GM18867 (cell line): ENCODE measurements around the gene ZNF708.
A peak's percentile ranks its signal among the peaks of the same experiment; 100 is the strongest.
"Not testable (repeated sequence)": the region's sequence is repeated elsewhere in the genome, so short reads cannot be mapped to it uniquely, and the experiment has no call there.

ENCODE experiments used
- ATAC-seq: cut with Tn5 transposase; IDR thresholded peaks from one replicate; pipeline ENCODE4 v1.9.1; 2021; ENCODE audit warnings: mild to moderate bottlenecking, moderate library complexity; ENCODE audit not compliant: unreplicated experiment

ZNF708 gene

GRCh38 chr19:21328885-21329605 lies at the start of gene ZNF708:
ZNF708 (minus strand) TSS chr19:21329410; CDS start chr19:21329212, 198 bp downstream.
- ATAC-seq, result peak; percentile 99

- ATAC-seq, result no peak
Observed at GRCh38 chr19:21362291-21362690, 33.1 kb upstream of the ZNF708 start.

DNA sequence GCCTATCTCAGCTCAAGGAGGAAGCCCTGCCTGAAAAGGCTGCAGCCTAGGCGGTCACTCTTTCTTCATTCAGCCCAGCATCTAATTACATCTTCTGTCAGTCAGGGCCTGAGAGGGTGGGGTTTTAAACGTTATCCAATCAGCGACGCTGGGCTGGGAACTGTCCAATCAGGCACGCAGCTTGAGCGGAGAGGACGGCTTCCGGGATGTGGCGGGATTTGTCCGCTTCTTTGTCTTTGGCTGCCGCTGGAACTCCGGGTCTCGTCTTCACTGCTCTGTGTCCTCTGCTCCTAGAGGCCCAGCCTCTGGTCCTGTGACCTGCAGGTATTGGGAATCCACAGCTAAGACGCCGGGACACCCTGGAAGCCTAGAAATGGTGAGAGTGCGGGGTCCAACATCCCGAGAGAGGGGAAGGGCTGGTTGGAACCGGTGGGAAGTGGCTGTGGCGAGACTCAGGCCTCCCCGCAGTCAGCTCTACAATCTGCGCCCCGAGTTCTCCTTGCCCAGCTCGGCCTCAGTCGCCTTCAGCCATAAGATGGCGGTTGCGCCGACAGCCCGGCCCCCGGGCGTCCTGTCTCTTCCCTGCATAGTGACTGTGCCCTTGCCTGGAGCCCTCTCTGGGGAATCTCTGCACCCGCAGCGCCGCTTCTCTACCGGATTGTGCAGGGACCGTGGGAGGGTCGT lies 29.7 kb upstream of the ZNF708 start, which contains the start of gene ZNF738:
ZNF738 (plus strand) TSS at position 233 of the 684 bp plus-strand sequence; CDS start at position 374, 141 bp downstream.
- peak; percentile 96 for ATAC-seq

DNA sequence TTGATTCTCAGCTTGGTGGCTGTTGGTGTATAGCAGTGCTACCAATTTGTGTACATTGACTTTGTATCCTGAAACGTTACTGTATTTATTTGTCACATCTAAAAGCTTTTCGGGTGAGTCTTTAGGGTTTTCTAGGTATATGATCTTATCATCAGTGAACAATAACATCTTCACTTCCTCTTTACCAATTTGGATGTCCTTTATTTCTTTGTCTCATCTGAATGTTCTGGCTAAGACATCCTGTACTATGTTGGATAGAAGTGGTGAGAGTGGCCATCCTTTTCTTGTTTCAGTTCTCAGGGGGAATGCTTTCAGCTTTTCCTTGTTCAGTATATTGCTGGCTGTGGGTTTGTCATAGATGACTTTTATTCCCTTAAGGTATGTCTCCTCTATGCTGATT lies 23.6 kb upstream of the ZNF708 start:
- ATAC-seq, result no peak

- ATAC-seq, result not testable (repeated sequence)
Observed at GRCh38 chr19:21344841-21345240, 15.6 kb upstream of the ZNF708 start.

- ATAC-seq, result no peak
Observed at GRCh38 chr19:21335721-21336120, 6.5 kb upstream of the ZNF708 start.

- ATAC-seq, result no peak
Observed at GRCh38 chr19:21328406-21328805, 804 bp downstream of the ZNF708 start.

DNA sequence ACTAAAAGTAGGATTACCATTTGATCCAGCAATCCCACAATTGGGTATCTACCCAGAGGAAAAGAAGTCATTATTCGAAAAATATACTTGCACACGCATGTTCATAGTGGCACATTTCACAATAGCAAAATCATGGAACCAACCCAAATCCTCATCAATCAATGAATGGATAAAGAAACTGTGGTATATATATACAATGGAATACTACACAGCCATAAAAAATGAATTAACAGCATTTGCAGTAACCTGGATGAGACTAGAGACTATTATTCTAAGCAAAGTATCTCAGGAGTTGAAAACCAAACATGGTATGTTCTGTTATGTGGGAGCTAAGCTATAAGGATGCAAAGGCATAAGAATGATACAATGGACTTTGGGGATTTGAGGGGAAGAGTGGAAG lies 3.0 kb downstream of the ZNF708 start:
- ATAC-seq, result no peak

DNA sequence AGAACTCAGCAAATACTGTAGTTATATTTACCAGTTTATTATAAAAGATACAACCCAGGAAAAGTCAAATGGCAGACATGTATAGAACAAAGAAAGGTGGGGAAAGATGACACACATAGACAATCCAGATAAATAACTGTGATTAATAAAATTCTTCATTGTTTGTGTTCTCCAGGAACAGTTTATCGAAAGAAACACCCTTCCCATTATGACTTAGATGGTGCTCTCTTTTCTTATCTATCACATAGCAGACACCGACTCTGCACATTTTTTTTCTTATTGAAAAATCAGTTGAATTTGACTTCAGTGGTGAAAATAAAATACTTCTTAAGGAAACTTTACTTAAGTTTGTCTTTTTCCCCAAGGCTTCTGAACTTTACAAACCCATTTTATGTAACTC lies 6.2 kb downstream of the ZNF708 start:
- no peak for ATAC-seq

DNA sequence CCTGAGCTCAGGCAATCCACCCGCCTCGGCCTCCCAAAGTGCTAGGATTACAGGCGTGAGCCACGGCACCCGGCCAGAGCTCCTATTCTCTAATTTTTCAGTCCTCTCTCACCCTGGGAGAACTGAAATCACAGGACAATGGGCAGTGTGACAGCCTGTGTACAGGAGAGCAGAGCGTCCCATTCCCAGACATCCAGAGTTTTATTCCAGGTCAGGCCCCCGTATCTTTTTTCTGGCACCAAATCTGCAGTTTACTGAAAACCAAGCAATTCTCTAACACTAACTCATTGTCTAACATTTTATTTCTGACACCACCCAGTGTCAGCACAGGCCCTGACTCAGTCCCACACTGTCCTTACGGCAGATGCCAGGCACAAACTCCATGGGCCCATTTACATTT lies 6.7 kb downstream of the ZNF708 start:
- ATAC-seq, result no peak

DNA sequence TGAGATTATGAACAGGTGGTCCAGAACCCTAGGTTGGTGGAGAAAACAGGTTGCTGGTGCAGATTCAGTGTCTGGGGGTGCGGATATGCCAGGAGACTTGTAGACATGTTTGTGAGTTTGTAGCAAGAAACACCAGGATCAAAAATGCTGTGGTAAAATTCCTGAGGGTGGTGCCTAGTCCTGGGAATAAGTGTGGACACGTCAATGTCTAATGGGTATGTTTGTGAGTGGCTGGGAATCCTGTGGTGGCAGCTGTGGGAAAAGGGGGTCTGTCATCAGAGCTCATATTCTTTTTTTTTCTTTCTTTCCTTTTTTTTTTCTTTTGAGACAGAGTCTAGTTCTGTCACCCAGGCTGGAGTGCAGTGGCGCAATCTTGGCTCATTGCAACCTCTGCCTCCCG lies 7.2 kb downstream of the ZNF708 start:
- ATAC-seq, result no peak

GRCh38 chr19:21321134-21321533 lies 8.1 kb downstream of the ZNF708 start:
- ATAC-seq, result no peak

GRCh38 chr19:21317821-21318220 lies 11.4 kb downstream of the ZNF708 start:
- no peak for ATAC-seq

DNA sequence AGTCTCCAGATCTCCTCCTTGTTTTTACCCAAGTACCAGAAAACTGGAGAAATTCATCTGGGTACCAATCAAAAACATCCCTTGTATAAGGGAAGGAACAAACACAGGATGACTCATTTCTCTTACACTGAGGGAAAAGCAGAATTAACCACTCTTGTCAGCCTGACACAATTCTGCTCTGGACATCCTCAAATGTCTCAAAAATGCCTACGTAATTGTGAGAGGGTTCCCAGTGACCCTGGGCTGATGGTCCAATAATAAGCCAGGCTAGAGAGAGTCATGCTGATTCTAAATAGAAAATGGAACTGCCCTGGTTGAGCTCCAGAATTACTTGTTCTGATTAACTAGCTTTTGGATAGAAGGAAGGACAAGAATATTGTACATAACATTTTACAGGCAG lies 14.5 kb downstream of the ZNF708 start:
- no peak for ATAC-seq

- ATAC-seq, result not testable (repeated sequence)
Observed at GRCh38 chr19:21312807-21313206, 16.4 kb downstream of the ZNF708 start.

- ATAC-seq, result no peak
Observed at GRCh38 chr19:21308773-21309172, 20.4 kb downstream of the ZNF708 start.

- ATAC-seq, result not testable (repeated sequence)
Observed at GRCh38 chr19:21306881-21307479, 22.2 kb downstream of the ZNF708 start.

DNA sequence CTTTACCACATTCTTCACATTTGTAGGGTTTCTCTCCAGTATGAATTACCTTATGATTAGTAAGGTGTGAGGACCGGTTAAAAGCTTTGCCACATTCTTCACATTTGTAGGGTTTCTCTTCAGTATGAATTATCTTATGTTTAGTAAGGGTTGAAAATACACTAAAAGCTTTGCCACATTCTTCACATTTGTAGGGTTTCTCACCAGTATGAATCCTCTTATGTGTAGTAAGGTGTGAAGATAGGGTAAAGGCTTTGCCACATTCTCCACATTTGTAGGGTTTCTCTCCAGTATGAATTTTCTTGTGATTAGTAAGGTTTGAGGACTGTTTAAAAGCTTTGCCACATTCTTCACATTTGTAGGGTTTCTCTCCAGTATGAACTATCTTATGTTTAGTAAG lies 35.4 kb downstream of the ZNF708 start:
- not testable (repeated sequence) for ATAC-seq

DNA sequence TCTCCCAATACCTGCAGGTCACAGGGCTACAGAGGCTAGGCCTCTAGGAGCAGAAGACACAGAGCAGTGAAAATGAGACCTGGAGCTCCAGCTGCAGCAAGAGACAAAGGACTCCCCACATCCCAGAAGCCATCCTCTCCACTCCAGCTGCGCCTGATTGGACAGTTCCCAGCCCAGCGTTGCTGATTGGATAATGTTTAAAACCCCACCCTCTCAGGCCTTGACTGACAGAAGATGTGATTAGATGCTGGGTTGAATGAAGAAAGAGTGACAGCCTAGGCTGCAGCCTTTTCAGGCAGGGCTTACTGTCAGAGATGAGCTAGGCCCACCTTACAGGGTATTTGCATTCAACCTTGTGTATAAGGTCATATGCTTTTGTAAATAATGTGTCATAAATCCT lies 59.4 kb downstream of the ZNF708 start:
- ATAC-seq, result no peak

DNA sequence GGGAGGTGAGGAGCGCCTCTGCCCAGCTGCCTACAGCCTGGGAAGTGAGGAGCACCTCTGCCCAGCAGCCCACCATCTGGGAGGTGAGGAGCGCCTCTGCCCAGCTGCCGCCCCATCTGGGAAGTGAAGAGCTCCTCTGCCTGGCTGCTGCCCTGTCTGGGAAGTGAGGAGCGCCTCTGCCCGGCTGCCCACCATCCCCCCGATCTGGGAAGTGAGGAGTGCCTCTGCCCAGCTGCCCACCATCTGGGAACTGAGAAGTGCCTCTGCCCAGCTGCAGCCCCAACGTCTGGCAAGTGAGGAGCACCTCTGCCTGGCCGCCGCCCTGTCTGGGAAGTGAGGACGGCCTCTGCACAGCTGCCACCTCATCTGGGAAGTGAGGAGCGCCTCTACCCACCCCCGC lies 64.3 kb downstream of the ZNF708 start:
- no peak for ATAC-seq

GRCh38 chr19:21264416-21264815 lies 64.8 kb downstream of the ZNF708 start:
- no peak for ATAC-seq

- not testable (repeated sequence) for ATAC-seq
Observed at GRCh38 chr19:21260848-21261381, 68.3 kb downstream of the ZNF708 start.
